Left ventricle myocardium inferior (tissue), 1 donor: ENCODE results near the gene CH25H. TPM values are rescaled to one million over a fixed set of nuclear protein-coding genes. Genes with fewer than 3 reads are reported as not detected.
"Not testable (repeated sequence)": the region's sequence is repeated elsewhere in the genome, so short reads cannot be mapped to it uniquely, and the experiment has no call there.

Experiments
- DNase-seq: peaks from one replicate; pipeline ENCODE4 v3.0.0-alpha.2; 2020
- H3K27ac ChIP-seq: fragments of 200-600 bp; replicated peaks from 2 replicates; pipeline ENCODE4 v1.8.0; 2021
- H3K27me3 ChIP-seq: fragments of 200-600 bp; 2 replicates; pipeline ENCODE4 v1.8.0; 2021; ENCODE audit warnings: low read depth
- H3K36me3 ChIP-seq: fragments of 200-600 bp; 2 replicates; pipeline ENCODE4 v1.8.0; 2021
- H3K4me1 ChIP-seq: fragments of 200-600 bp; 2 replicates; pipeline ENCODE4 v1.8.0; 2021
- H3K4me3 ChIP-seq: fragments of 200-600 bp; 2 replicates; pipeline ENCODE4 v1.8.0; 2021; ENCODE audit warnings: mild to moderate bottlenecking, moderate library complexity
- H3K9me3 ChIP-seq: fragments of 200-600 bp; replicated peaks from 2 replicates; pipeline ENCODE4 v1.8.0; 2021
- CTCF ChIP-seq: fragments of 200-600 bp; IDR thresholded peaks from 2 replicates; pipeline ENCODE4 v1.8.0; 2021; ENCODE audit warnings: antibody characterized with exemption, mild to moderate bottlenecking, borderline replicate concordance
- intact Hi-C: fragments of 100-400 bp; cut with micrococcal nuclease; formaldehyde crosslinking; loops from one replicate; pipeline ENCODE4 v1.11.0; 2022
- total RNA-seq: library from RNA; stranded (reverse); fragmentation: NEBNext Ultra II Directional; extraction: Animal tissue kit (Norgen Biotek cat#: 25700); gene quantifications from one replicate; pipeline ENCODE4 v1.2.1, GENCODE V29; 2021
- donor health status: DM: no; HTN: yes; CAD: no; lungs with severe emphysema.

CH25H gene
- total RNA-seq, 1 donor from 2014 or later: 0.30 TPM

- H3K9me3 ChIP-seq: no peaks in the 10 kb centered on the region
- no peak for TF ChIP-seq CTCF
- no peaks in the 10 kb centered on the region for H3K27me3 ChIP-seq
- H3K4me1 ChIP-seq: no peaks in the 10 kb centered on the region
- intact Hi-C loops: no loop called here
- no peak for DNase-seq
- H3K4me3 ChIP-seq: no peak overlapping the region
- no peaks in the 10 kb centered on the region for H3K36me3 ChIP-seq
- no peak overlapping the region for H3K27ac ChIP-seq
Measured at GRCh38 chr10:89197473-89197872, 9.6 kb downstream of the CH25H start.

- H3K4me1 ChIP-seq, H3K9me3 ChIP-seq, intact Hi-C loops, H3K4me3 ChIP-seq, DNase-seq, H3K27ac ChIP-seq, H3K36me3 ChIP-seq, H3K27me3 ChIP-seq: not testable (repeated sequence)
Measured at GRCh38 chr10:89191301-89191700, 15.8 kb downstream of the CH25H start.

GRCh38 chr10:89189211-89189734, 17.8 kb downstream of the CH25H start:
- H3K36me3 ChIP-seq: no peaks in the 10 kb centered on the region
- H3K9me3 ChIP-seq: no peaks in the 10 kb centered on the region
- H3K27ac ChIP-seq: no peak overlapping the region
- TF ChIP-seq CTCF: no peak
- intact Hi-C loops: no loop called here
- DNase-seq: no peak
- H3K27me3 ChIP-seq: no peaks in the 10 kb centered on the region
- no peak overlapping the region for H3K4me3 ChIP-seq
- peaks cover 6% of the 10 kb centered on the region for H3K4me1 ChIP-seq

- H3K27ac ChIP-seq: no peak overlapping the region
- H3K27me3 ChIP-seq: no peaks in the 10 kb centered on the region
- no peaks in the 10 kb centered on the region for H3K36me3 ChIP-seq
- TF ChIP-seq CTCF: no peak
- no peak overlapping the region for H3K4me3 ChIP-seq
- DNase-seq: no peak
- peaks cover 5% of the 10 kb centered on the region for H3K9me3 ChIP-seq
- peaks cover 6% of the 10 kb centered on the region for H3K4me1 ChIP-seq
- intact Hi-C loops: no loop called here
Measured at GRCh38 chr10:89185658-89186057, 21.5 kb downstream of the CH25H start.

- intact Hi-C loops: no loop called here
- Histone ChIP-seq H3K27ac (no peak overlapping the region), H3K9me3 (peaks cover 13% of the 10 kb centered on the region), H3K4me3 (no peak overlapping the region), H3K27me3 (no peaks in the 10 kb centered on the region), H3K4me1 (peaks cover 6% of the 10 kb centered on the region), H3K36me3 (no peaks in the 10 kb centered on the region)
- no peak for DNase-seq
- TF ChIP-seq CTCF: no peak
Measured at GRCh38 chr10:89184638-89185037, 22.5 kb downstream of the CH25H start.

- H3K36me3 ChIP-seq: no peaks in the 10 kb centered on the region
- no peak overlapping the region for H3K27ac ChIP-seq
- peaks cover 13% of the 10 kb centered on the region for H3K9me3 ChIP-seq
- DNase-seq: no peak
- peaks cover 6% of the 10 kb centered on the region for H3K4me1 ChIP-seq
- H3K4me3 ChIP-seq: no peak overlapping the region
- intact Hi-C loops: no loop called here
- H3K27me3 ChIP-seq: no peaks in the 10 kb centered on the region
- no peak for TF ChIP-seq CTCF
Measured at GRCh38 chr10:89183571-89183970, 23.5 kb downstream of the CH25H start.
